Measurements from ENCODE around the gene CCDC38. TPM values are rescaled to one million over a fixed set of nuclear protein-coding genes. Genes with fewer than 3 reads are reported as not detected.

The CCDC38 gene
- total RNA-seq, 1 experiment from 2014 or later = 0.26 TPM

GRCh38 chr12:95975491-95975890 lies 33.1 kb upstream of the CCDC38 start:
- no peak overlapping the region for H3K27ac ChIP-seq (ENCODE audit: low read depth, low read length, poor library complexity, severe bottlenecking)
- TF ChIP-seq EZH2 (IDR thresholded peaks at IDR 0.05; ENCODE audit: borderline replicate concordance, low read depth, low read length, poor library complexity, severe bottlenecking) = no peak
- TF ChIP-seq, protein P1, sequence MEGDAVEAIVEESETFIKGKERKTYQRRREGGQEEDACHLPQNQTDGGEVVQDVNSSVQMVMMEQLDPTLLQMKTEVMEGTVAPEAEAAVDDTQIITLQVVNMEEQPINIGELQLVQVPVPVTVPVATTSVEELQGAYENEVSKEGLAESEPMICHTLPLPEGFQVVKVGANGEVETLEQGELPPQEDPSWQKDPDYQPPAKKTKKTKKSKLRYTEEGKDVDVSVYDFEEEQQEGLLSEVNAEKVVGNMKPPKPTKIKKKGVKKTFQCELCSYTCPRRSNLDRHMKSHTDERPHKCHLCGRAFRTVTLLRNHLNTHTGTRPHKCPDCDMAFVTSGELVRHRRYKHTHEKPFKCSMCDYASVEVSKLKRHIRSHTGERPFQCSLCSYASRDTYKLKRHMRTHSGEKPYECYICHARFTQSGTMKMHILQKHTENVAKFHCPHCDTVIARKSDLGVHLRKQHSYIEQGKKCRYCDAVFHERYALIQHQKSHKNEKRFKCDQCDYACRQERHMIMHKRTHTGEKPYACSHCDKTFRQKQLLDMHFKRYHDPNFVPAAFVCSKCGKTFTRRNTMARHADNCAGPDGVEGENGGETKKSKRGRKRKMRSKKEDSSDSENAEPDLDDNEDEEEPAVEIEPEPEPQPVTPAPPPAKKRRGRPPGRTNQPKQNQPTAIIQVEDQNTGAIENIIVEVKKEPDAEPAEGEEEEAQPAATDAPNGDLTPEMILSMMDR (conservative IDR thresholded peaks at IDR 0.05; ENCODE audit: low read depth, low read length) = no peak
- H3K36me3 ChIP-seq (ENCODE audit: insufficient read depth, low read length, poor library complexity, severe bottlenecking) = no peaks in the 10 kb centered on the region
- ChIA-PET POLR2A (ENCODE audit: low non-redundant PET) (no interaction called here), CTCF (no interaction called here)
- H3K4me3 ChIP-seq (ENCODE audit: low read depth, low read length, poor library complexity, severe bottlenecking) = no peak overlapping the region
- no peaks in the 10 kb centered on the region for H3K9me3 ChIP-seq (ENCODE audit: low read depth, low read length, poor library complexity, severe bottlenecking)
- intact Hi-C loops (cut with micrococcal nuclease; ENCODE audit: unreplicated experiment) = no loop called here
- BruUV-seq (replicated peaks) = no TSS peak
- H3K27me3 ChIP-seq (replicated peaks; ENCODE audit: insufficient read depth, low read depth, low read length, poor library complexity) = no peaks in the 10 kb centered on the region
- H3K4me1 ChIP-seq (ENCODE audit: insufficient read depth, low read length, poor library complexity, severe bottlenecking) = no peaks in the 10 kb centered on the region
- no peak for DNase-seq (ENCODE audit: low spot score)

DNA sequence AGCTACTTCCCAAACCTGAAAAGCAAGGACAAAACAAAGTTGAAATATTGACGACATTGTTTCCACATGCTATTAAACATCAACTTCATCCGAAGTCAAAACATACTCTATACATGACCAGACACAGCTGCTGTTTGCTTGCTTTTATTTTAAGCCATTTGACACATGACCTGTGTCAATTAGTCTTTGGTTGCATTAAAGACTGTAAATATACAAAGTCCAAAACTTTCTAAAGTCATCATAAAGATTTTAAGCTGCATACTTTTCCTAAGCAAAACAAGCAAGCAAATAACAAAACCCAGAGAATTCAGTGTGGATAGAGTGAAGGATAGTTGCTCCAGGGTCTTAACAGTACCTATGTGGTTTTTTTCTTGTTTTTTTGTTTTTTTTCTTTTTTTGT lies 31.9 kb upstream of the CCDC38 start:
- DNase-seq (ENCODE audit: low spot score) = no peak
- intact Hi-C loops (cut with micrococcal nuclease; ENCODE audit: unreplicated experiment) = no loop called here
- Histone ChIP-seq H3K9me3 (ENCODE audit: low read depth, low read length, poor library complexity, severe bottlenecking) (no peaks in the 10 kb centered on the region), H3K27ac (ENCODE audit: low read depth, low read length, poor library complexity, severe bottlenecking) (no peak overlapping the region), H3K4me1 (ENCODE audit: insufficient read depth, low read length, poor library complexity, severe bottlenecking) (no peaks in the 10 kb centered on the region), H3K36me3 (ENCODE audit: insufficient read depth, low read length, poor library complexity, severe bottlenecking) (no peaks in the 10 kb centered on the region), H3K4me3 (ENCODE audit: low read depth, low read length, poor library complexity, severe bottlenecking) (no peak overlapping the region), H3K27me3 (replicated peaks; ENCODE audit: insufficient read depth, low read depth, low read length, poor library complexity) (no peaks in the 10 kb centered on the region)
- POLR2A ChIA-PET (ENCODE audit: low non-redundant PET) = no interaction called here
- TF ChIP-seq EZH2 (IDR thresholded peaks at IDR 0.05; ENCODE audit: borderline replicate concordance, low read depth, low read length, poor library complexity, severe bottlenecking) = no peak
- TF ChIP-seq, protein P1 (conservative IDR thresholded peaks at IDR 0.05; ENCODE audit: low read depth, low read length) = no peak
- CTCF ChIA-PET = no interaction called here
- no TSS peak for BruUV-seq (replicated peaks)

DNA sequence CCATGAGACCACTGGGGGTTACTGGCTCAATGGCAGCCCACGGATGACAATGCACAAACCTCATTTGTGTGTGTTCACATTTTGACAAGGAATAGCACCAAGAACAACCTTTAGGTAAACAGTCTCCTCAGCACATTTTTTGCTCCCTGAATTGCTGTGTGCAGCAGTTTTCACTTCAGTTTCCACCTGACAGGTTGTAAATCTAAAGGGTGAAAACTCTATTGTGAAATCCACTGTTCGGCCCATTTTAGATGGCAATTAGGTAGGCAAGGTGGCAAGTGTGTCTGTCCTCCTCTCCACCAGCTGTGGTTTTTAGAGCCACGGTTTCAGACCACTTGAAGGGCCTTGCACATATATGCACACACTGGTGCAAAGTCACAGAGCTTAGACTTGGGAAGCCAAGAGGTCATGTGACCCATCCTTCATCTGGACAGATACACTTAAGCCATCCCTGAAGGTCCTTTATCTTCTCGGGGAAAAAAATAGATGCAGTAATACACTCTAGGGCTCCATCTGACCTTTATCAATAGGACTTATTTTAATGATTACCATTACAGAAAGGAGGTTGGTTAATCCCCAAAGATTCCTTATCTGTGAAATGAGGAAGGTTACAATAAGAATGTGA lies 30.5 kb upstream of the CCDC38 start:
- CTCF ChIA-PET = no interaction called here
- Histone ChIP-seq H3K36me3 (ENCODE audit: insufficient read depth, low read length, poor library complexity, severe bottlenecking) (no peaks in the 10 kb centered on the region), H3K27ac (ENCODE audit: low read depth, low read length, poor library complexity, severe bottlenecking) (no peak overlapping the region), H3K4me3 (ENCODE audit: low read depth, low read length, poor library complexity, severe bottlenecking) (no peak overlapping the region), H3K9me3 (ENCODE audit: low read depth, low read length, poor library complexity, severe bottlenecking) (no peaks in the 10 kb centered on the region), H3K4me1 (ENCODE audit: insufficient read depth, low read length, poor library complexity, severe bottlenecking) (no peaks in the 10 kb centered on the region), H3K27me3 (replicated peaks; ENCODE audit: insufficient read depth, low read depth, low read length, poor library complexity) (no peaks in the 10 kb centered on the region)
- intact Hi-C loops (cut with micrococcal nuclease; ENCODE audit: unreplicated experiment) = no loop called here
- POLR2A ChIA-PET (ENCODE audit: low non-redundant PET) = interaction anchor here (0.7 kb wide), 1 partner anchor 30 kb away, joined by 6 read pairs; the partner anchor contains the start of gene AMDHD1
- no peak for DNase-seq (ENCODE audit: low spot score)
- TF ChIP-seq, protein P1 (conservative IDR thresholded peaks at IDR 0.05; ENCODE audit: low read depth, low read length) = no peak
- no peak for TF ChIP-seq EZH2 (IDR thresholded peaks at IDR 0.05; ENCODE audit: borderline replicate concordance, low read depth, low read length, poor library complexity, severe bottlenecking)
- BruUV-seq (replicated peaks) = no TSS peak
